K562 (cell line): ENCODE data around the gene BCCIP. TPM values are rescaled to one million over a fixed set of nuclear protein-coding genes. Genes with fewer than 3 reads are reported as not detected.

Experiments used
- ATAC-seq: fragments of 200-7000 bp; cut with Tn5 transposase; 3 replicates; pipeline ENCODE4 v1.9.1; 2020; ENCODE audit warnings: moderate library complexity
- BruUV-seq: library from RNA; stranded (reverse); fragments of 400-500 nt; replicated peaks from 2 replicates; lab custom pipeline; 2021; lab: Mats Ljungman, UMichigan
- CTCF ChIA-PET: fragments of 300-600 bp; formaldehyde crosslinking; extraction: SDS; loops from one replicate; lab custom pipeline; 2021; ENCODE audit warnings: low intra/inter-chr PET ratio; lab: Yijun Ruan, JAX
- POLR2A ChIA-PET: fragments of 300-600, 350-650 bp; sonication (Branson Sonifier 250); formaldehyde crosslinking; extraction: SDS; loops from one replicate; lab custom pipeline; 2021; ENCODE audit warnings: antibody characterized with exemption, inconsistent platforms; lab: Yijun Ruan, JAX
- DNase-seq, 4 experiments: peaks; one replicate each; pipeline versions ENCODE4 v3.0.0 to v3.0.0-alpha.2; 2011 to 2018; ENCODE audit warnings: low spot score in 3 of 4, mixed read lengths in 3 of 4; ENCODE audit errors: extremely low read depth in 1 of 4
- FAIRE-seq: peaks from 2 replicates; lab custom pipeline; 2011; peaks lifted over from hg19 to GRCh38; lab: Jason Lieb, UNC
- H2AFZ ChIP-seq: 2 replicates; pipeline ENCODE4 v1.6.0; 2011; ENCODE audit warnings: low read depth, low read length, control low read depth, inconsistent platforms
- H3K27ac ChIP-seq: fragments of 200-600 bp; 3 replicates; pipeline ENCODE4 v1.8.0; 2011; ENCODE audit warnings: low read depth, mild to moderate bottlenecking, control low read depth, inconsistent platforms, low read length, moderate library complexity, mixed read lengths; ENCODE audit errors: extremely low read depth
- H3K27me3 ChIP-seq, 2 experiments: fragments of 300-600 bp in 1 of 2; 2 replicates in 1 of 2; 3 replicates in 1 of 2; pipeline versions ENCODE4 v1.6.0 to v1.8.0; 2011; ENCODE audit warnings: inconsistent platforms in 2 of 2, low read length in 2 of 2, mild to moderate bottlenecking in 1 of 2, mixed read lengths in 1 of 2, moderate library complexity in 1 of 2; ENCODE audit not compliant: control insufficient read depth in 2 of 2, insufficient read depth in 2 of 2
- H3K36me3 ChIP-seq: fragments of 300-600 bp; 3 replicates; pipeline ENCODE4 v1.8.0; 2011; ENCODE audit warnings: mild to moderate bottlenecking, low read length, inconsistent platforms; ENCODE audit not compliant: control insufficient read depth, insufficient read depth
- H3K4me1 ChIP-seq, 2 experiments: fragments of 200-600 bp in 1 of 2; replicated peaks in 1 of 2; 2 replicates in 1 of 2; 3 replicates in 1 of 2; pipeline versions ENCODE4 v1.5.1 to v1.8.0; 2011; ENCODE audit warnings: inconsistent platforms in 2 of 2, low read length in 2 of 2, mild to moderate bottlenecking in 1 of 2, mixed read lengths in 1 of 2, moderate library complexity in 1 of 2; ENCODE audit not compliant: control insufficient read depth in 2 of 2, insufficient read depth in 2 of 2
- H3K4me2 ChIP-seq: 2 replicates; pipeline ENCODE4 v1.6.1; 2011; ENCODE audit warnings: low read length, control low read depth, inconsistent platforms, mixed read lengths; ENCODE audit not compliant: insufficient read depth
- H3K4me3 ChIP-seq: fragments of 200-600 bp; sonication (generic), shearing (Covaris generic); 2 replicates; pipeline ENCODE4 v1.5.1; 2016; ENCODE audit warnings: control low read depth, inconsistent platforms
- H3K79me2 ChIP-seq: fragments of 200-600 bp; 3 replicates; pipeline ENCODE4 v1.8.0; 2011; ENCODE audit warnings: low read length, inconsistent platforms; ENCODE audit not compliant: control insufficient read depth, insufficient read depth
- H3K9ac ChIP-seq, 2 experiments: 2 replicates each; pipeline versions ENCODE4 v1.6.0 to v1.6.1; 2011; ENCODE audit warnings: low read depth in 2 of 2, low read length in 2 of 2, control low read depth in 1 of 2, inconsistent platforms in 1 of 2, mild to moderate bottlenecking in 1 of 2, mixed read lengths in 1 of 2; ENCODE audit not compliant: insufficient read depth in 1 of 2
- H3K9me1 ChIP-seq: one replicate; pipeline ENCODE4 v1.6.0; 2011; ENCODE audit warnings: inconsistent platforms, mild to moderate bottlenecking, low read length, moderate library complexity; ENCODE audit not compliant: control insufficient read depth, insufficient read depth
- H3K9me3 ChIP-seq: replicated peaks from 2 replicates; pipeline ENCODE4 v1.5.1; 2011; ENCODE audit warnings: low read depth, low read length, inconsistent platforms; ENCODE audit not compliant: control insufficient read depth, insufficient read depth
- H4K20me1 ChIP-seq: replicated peaks from 2 replicates; pipeline ENCODE4 v1.6.1; 2011; ENCODE audit warnings: low read length, inconsistent platforms, mixed read lengths; ENCODE audit not compliant: control insufficient read depth, insufficient read depth
- GATA2 ChIP-seq: sonication (generic); formaldehyde crosslinking; IDR thresholded peaks from 2 replicates; pipeline ENCODE4 v1.4.0; 2020; ENCODE audit warnings: mild to moderate bottlenecking, missing genetic modification reagents
- MNT ChIP-seq, 2 experiments: fragments of 450-650 bp; conservative IDR thresholded peaks; 2 replicates each; pipeline ENCODE4 v1.6.1; 2017; ENCODE audit warnings: mild to moderate bottlenecking in 2 of 2, moderate library complexity in 2 of 2
- POLR2G ChIP-seq: fragments of 200-400 bp; formaldehyde crosslinking; IDR thresholded peaks from 2 replicates; pipeline ENCODE4 v1.6.1; 2017; ENCODE audit warnings: low read depth, mild to moderate bottlenecking, antibody characterized with exemption, low read length, moderate library complexity
- PURB ChIP-seq: sonication (generic); formaldehyde crosslinking; IDR thresholded peaks from 2 replicates; pipeline ENCODE4 v1.9.0; 2021; ENCODE audit warnings: low read depth, mild to moderate bottlenecking, missing genetic modification reagents
- RERE ChIP-seq: sonication (generic); formaldehyde crosslinking; IDR thresholded peaks from 2 replicates; pipeline ENCODE4 v1.8.0; 2023; ENCODE audit warnings: missing genetic modification reagents, mild to moderate bottlenecking, borderline replicate concordance
- TAF1 ChIP-seq: IDR thresholded peaks from 2 replicates; pipeline ENCODE4 v1.6.1; 2011; ENCODE audit warnings: mild to moderate bottlenecking, low read length, moderate library complexity; ENCODE audit not compliant: insufficient read depth, control insufficient read depth, severe bottlenecking; ENCODE audit errors: extremely low read depth
- WGBS: fragments of 100-300 bp; shearing (Covaris generic); methylation state at CpG from one replicate; pipeline ENCODE4 v1.1.6; 2016; ENCODE audit warnings: low coverage, mixed read lengths; ENCODE audit not compliant: insufficient coverage; ENCODE audit errors: missing lambda C conversion rate; 5-methylcytosine and 5-hydroxymethylcytosine counted together
- in situ Hi-C: fragments of 300-500 bp; cut with MboI; formaldehyde crosslinking; loops from 4 replicates; pipeline ENCODE4 v1.15.0; 2018; ENCODE audit warnings: inconsistent platforms, mixed read lengths
- intact Hi-C: fragments of 100-400 bp; cut with micrococcal nuclease; formaldehyde crosslinking; loops from 2 replicates; pipeline ENCODE4 v1.14.2; 2022
- polyA plus RNA-seq, 8 experiments: library from polyadenylated mRNA; depleted of rRNA in 4 of 8; stranded (reverse) in 5 of 8; unstranded in 3 of 8; fragments of >200 nt; fragmentation: Nextera tagmentation in 2 of 8; fragmentation: Illumina TruSeq in 1 of 8; extraction: Ambion mirVana in 2 of 8; extraction: Trizol in 1 of 8; gene quantifications; 2 replicates each; pipeline versions ENCODE4 v1.2.1 to v1.2.3, GENCODE V29; 2011 to 2014; ENCODE audit warnings: inconsistent platforms in 1 of 8, missing spikeins in 1 of 8
- total RNA-seq, 7 experiments: library from RNA; depleted of rRNA in 6 of 7; stranded (reverse); fragments of >200 nt in 6 of 7; fragmentation: Illumina TruSeq in 2 of 7; extraction: Trizol in 2 of 7; gene quantifications; 2 replicates each; pipeline versions ENCODE4 v1.2.1 to v1.2.3, GENCODE V29; 2011 to 2021; ENCODE audit warnings: low replicate concordance in 1 of 7

Gene BCCIP
- total and polyA plus RNA-seq, 9 of the 15 experiments (the other 6 are each of a cell fraction or from before 2014, with no cell fraction given): 95.1 to 204 (median 163) TPM

GRCh38 chr10:125844751-125845221 is 21.4 kb downstream of the BCCIP start:
- no peaks in the 10 kb centered on the region; a peak in 1 of 5 replicates for H3K4me1 ChIP-seq
- intact Hi-C loops: no loop called here
- no peaks in the 10 kb centered on the region for H3K9me1 ChIP-seq
- in situ Hi-C loops: no loop called here
- H3K27me3 ChIP-seq: no peaks in the 10 kb centered on the region
- POLR2A ChIA-PET: interaction anchor here (1.2 to 3.0 kb wide), 2 partner anchors 10 to 105 kb away, joined by 3 to 10 read pairs; no protein-coding TSS in a partner anchor
- H3K9ac ChIP-seq: no peak overlapping the region
- CTCF ChIA-PET: no interaction called here
- DNase-seq (no peak), ATAC-seq (no peak), FAIRE-seq (no peak)
- H4K20me1 ChIP-seq: 0 out of 2 replicates have a peak, but pooled peaks cover under 1% of the 10 kb centered on the region
- no peak overlapping the region for H3K27ac ChIP-seq
- TF ChIP-seq TAF1 (no peak), GATA2 (no peak), MNT (conservative IDR thresholded peaks at IDR 0.05) (no peak)
- no peak overlapping the region for H2AFZ ChIP-seq
- H3K4me2 ChIP-seq: no peak overlapping the region
- no peaks in the 10 kb centered on the region for H3K79me2 ChIP-seq
- no TSS peak for BruUV-seq
- H3K36me3 ChIP-seq: peaks cover 53% of the 10 kb centered on the region
- 95% methylated on average over 7 of the region's 7 CpGs for WGBS
- H3K4me3 ChIP-seq: no peak overlapping the region
- no peaks in the 10 kb centered on the region for H3K9me3 ChIP-seq

GRCh38 chr10:125845617-125846016 is 22.3 kb downstream of the BCCIP start:
- ATAC-seq: no peak
- H3K36me3 ChIP-seq: peaks cover 47% of the 10 kb centered on the region
- no peaks in the 10 kb centered on the region for H3K9me3 ChIP-seq
- intact Hi-C loops (no loop called here), in situ Hi-C loops (no loop called here)
- no peaks in the 10 kb centered on the region for H3K9me1 ChIP-seq
- H3K27me3 ChIP-seq: no peaks in the 10 kb centered on the region
- CTCF ChIA-PET: no interaction called here
- TF ChIP-seq PURB (CRISPR knock-in tag) (no peak), RERE (CRISPR knock-in tag) (no peak), POLR2G (peak; percentile 32; the same call in 1 of the 2 replicates)
- H3K4me3 ChIP-seq: no peak overlapping the region
- POLR2A ChIA-PET: interaction anchor here (3.0 kb wide), 1 partner anchor 11 kb away, joined by 10 read pairs; no protein-coding TSS in a partner anchor
- FAIRE-seq: no peak
- no peak overlapping the region for H3K27ac ChIP-seq
- H3K4me2 ChIP-seq: no peak overlapping the region
- no peak overlapping the region for H2AFZ ChIP-seq
- WGBS: 86% methylated on average over 4 of the region's 11 CpGs
- no peaks in the 10 kb centered on the region for H4K20me1 ChIP-seq
- no peak for DNase-seq
- no TSS peak for BruUV-seq
- H3K79me2 ChIP-seq: no peaks in the 10 kb centered on the region
- H3K9ac ChIP-seq: no peak overlapping the region
- H3K4me1 ChIP-seq: no peaks in the 10 kb centered on the region; a peak in 1 of 5 replicates
